NB4 (cell line): ENCODE data around the gene ANKFN1.
A peak's percentile ranks its signal among the peaks of the same experiment; 100 is the strongest.

ENCODE experiments used
- DNase-seq: peaks from one replicate; pipeline ENCODE4 v3.0.0; 2010; ENCODE audit warnings: low read depth
- H3K4me3 ChIP-seq: one replicate; pipeline ENCODE4 v1.5.1; 2011; ENCODE audit warnings: mild to moderate bottlenecking, low read depth, low read length, moderate library complexity
- MYC ChIP-seq: IDR thresholded peaks from 2 replicates; pipeline ENCODE4 v1.6.1; 2011; ENCODE audit warnings: low read depth, low read length
- POLR2A ChIP-seq: IDR thresholded peaks from 2 replicates; pipeline ENCODE4 v1.6.1; 2011; ENCODE audit warnings: mild to moderate bottlenecking; ENCODE audit not compliant: insufficient read length; ENCODE audit errors: extremely low read depth
- TF ChIP-seq, protein P1 (sequence below): IDR thresholded peaks from 2 replicates; pipeline ENCODE4 v1.6.1; 2011; ENCODE audit warnings: low read depth, low read length
- TF ChIP-seq, protein P2 (sequence below): IDR thresholded peaks from one replicate; pipeline ENCODE4 v1.5.1; 2012; ENCODE audit warnings: low read depth, low read length

Gene ANKFN1

DNA sequence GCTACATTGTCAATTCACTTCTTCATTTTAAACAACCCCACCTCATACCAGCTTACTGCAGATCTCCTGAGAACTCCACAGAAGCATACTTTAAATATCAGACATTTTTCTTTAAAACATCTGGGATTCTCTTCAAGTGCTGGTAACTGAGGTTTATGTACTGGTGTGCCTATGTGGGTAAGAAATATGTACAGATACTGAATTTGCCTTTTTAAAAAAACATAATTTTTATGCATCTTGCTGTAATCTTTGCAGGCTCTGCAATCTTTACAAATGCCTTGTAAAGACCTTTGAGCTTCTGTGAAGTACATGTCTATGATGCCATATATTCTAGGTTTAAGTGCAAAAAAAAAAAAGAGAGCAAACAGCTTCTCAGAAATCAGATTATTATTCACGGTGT lies 312.6 kb downstream of the ANKFN1 start:
- H3K4me3 ChIP-seq: no peak overlapping the region
- TF ChIP-seq POLR2A: no peak
- TF ChIP-seq, protein P1, sequence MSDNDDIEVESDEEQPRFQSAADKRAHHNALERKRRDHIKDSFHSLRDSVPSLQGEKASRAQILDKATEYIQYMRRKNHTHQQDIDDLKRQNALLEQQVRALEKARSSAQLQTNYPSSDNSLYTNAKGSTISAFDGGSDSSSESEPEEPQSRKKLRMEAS: no peak
- no peak for TF ChIP-seq MYC
- TF ChIP-seq, protein P2, sequence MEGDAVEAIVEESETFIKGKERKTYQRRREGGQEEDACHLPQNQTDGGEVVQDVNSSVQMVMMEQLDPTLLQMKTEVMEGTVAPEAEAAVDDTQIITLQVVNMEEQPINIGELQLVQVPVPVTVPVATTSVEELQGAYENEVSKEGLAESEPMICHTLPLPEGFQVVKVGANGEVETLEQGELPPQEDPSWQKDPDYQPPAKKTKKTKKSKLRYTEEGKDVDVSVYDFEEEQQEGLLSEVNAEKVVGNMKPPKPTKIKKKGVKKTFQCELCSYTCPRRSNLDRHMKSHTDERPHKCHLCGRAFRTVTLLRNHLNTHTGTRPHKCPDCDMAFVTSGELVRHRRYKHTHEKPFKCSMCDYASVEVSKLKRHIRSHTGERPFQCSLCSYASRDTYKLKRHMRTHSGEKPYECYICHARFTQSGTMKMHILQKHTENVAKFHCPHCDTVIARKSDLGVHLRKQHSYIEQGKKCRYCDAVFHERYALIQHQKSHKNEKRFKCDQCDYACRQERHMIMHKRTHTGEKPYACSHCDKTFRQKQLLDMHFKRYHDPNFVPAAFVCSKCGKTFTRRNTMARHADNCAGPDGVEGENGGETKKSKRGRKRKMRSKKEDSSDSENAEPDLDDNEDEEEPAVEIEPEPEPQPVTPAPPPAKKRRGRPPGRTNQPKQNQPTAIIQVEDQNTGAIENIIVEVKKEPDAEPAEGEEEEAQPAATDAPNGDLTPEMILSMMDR: no peak
- DNase-seq: no peak

DNA sequence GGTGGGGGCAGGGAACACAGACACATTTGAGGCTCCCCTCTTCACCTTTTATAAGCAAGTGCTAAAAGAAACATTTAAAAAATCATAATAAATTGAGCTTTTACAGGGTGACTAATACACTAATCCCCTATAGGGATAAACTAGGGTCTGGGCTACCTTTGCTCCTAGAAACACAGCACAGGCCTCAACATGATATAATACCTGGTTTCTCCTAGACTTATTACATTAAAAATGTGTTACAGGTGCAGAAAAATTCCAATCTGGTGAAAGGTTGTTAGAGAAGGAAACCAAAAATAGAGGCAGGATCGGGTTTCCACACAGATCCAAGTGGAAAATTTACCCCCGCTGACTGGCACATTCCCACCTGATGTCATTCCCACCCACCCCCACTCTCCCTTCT lies 315.6 kb downstream of the ANKFN1 start:
- H3K4me3 ChIP-seq: no peak overlapping the region
- DNase-seq: no peak
- TF ChIP-seq, protein P1: no peak
- TF ChIP-seq MYC: no peak
- TF ChIP-seq, protein P2: no peak
- TF ChIP-seq POLR2A: no peak

DNA sequence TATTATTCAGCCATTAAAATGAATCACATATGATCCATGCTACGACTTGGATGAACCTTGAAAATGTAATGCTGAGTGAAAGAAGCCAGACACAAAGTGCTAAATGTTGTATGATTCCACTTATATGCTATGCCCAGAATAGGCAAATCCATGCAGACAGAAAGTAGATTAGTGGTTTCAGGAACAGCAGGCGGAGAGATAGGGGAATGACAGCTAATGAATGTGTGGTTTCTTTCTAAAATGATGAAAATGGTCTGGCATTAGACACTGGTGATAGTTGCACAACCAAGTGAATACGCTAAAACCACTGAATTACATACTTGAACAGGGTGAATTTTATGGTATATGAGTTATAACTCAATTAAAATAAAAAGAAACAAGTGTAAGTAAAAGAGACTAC lies 318.4 kb downstream of the ANKFN1 start:
- TF ChIP-seq MYC: no peak
- TF ChIP-seq, protein P2: no peak
- no peak for TF ChIP-seq POLR2A
- TF ChIP-seq, protein P1: no peak
- DNase-seq: no peak
- no peak overlapping the region for H3K4me3 ChIP-seq

DNA sequence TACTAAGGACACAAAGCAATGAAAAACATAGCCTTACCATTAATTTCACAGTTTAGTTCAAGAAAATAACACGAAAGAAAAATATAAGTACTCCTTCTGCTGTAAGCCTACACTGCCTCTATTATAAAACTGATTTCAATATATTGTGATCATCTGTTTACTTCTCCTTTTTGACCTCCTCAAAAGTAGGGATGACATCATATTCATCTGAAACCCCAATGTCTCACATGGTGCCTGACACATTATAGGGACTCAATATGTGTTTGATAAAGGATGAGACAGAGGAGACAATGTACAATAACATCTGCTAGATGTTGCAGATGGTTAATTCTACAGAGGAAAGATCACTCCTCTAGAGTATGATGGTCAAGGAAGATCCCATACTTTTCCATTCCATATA lies 321.8 kb downstream of the ANKFN1 start:
- DNase-seq: no peak
- no peak overlapping the region for H3K4me3 ChIP-seq
- TF ChIP-seq POLR2A: no peak
- TF ChIP-seq MYC: no peak
- TF ChIP-seq, protein P1: no peak
- TF ChIP-seq, protein P2: no peak

DNA sequence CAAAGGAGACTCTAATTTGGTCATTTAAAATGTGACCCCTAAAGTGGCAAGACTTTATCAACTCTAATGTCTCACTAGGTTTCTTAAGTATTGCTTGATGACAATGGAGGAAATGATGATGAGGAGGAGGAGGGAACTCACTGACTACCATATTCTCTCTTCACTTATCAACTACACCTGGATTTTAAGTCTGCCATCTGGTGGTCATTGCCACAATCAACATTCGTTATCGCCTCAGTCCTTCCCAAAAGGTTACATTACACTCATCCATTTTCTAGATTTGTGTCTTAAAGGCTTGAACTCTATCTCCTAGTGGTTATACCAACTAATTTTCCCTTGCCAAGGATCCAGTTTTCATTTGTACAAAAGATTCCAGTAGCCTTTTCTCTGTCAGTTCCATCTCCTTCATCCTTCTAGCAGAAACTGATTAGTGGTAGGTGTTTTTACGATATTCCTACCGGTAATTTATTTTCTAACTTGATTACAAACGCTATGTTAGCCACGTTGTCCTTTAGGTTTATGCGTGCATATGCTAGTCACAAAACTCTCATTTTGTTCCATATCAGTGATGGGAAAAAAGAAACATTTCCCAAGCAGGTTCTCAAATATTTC lies 325.7 kb downstream of the ANKFN1 start:
- no peak for TF ChIP-seq POLR2A
- TF ChIP-seq, protein P2: peak; percentile 42
- no peak for TF ChIP-seq MYC
- TF ChIP-seq, protein P1: no peak
- DNase-seq: peak; percentile 56
- H3K4me3 ChIP-seq: no peak overlapping the region

DNA sequence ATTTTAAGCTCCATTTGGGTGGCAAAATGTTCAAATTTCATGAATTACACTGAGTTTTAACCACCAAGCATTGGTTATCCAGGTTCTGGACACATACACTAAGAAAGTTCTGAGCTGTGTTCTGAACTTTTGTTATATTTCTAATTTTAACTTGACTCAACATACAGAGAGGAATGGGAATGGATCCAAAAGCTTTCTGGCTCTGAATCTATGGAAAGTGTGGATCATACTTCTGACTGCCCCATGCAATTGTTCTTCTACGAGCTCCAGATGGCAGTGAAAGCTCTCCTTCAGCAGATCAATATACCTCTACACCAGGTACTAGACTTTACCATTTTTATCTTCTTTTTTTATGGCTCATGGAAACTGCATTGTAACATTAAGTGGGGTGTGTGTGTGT lies 327.2 kb downstream of the ANKFN1 start:
- TF ChIP-seq MYC (no peak), POLR2A (no peak)
- TF ChIP-seq, protein P2: no peak
- TF ChIP-seq, protein P1: no peak
- DNase-seq: no peak
- no peak overlapping the region for H3K4me3 ChIP-seq
